Neuronal stem cell (in vitro differentiated cells): ENCODE results near the gene TRPC6.

Experiments used
- DNase-seq: peaks from one replicate; pipeline ENCODE4 v3.0.0-alpha.2; 2013; ENCODE audit warnings: low spot score
- H2AFZ ChIP-seq: one replicate; pipeline ENCODE4 v1.6.1; 2013; ENCODE audit warnings: mild to moderate bottlenecking, low read length, inconsistent platforms
- H2AK5ac ChIP-seq: 2 replicates; pipeline ENCODE4 v1.6.1; 2013; ENCODE audit warnings: low read depth, mild to moderate bottlenecking, inconsistent platforms, low read length, moderate library complexity, mixed read lengths
- H2BK120ac ChIP-seq: 2 replicates; pipeline ENCODE4 v1.6.1; 2013; ENCODE audit warnings: low read depth, mild to moderate bottlenecking, inconsistent platforms, low read length, moderate library complexity, mixed read lengths
- H2BK12ac ChIP-seq: one replicate; pipeline ENCODE4 v1.6.1; 2013; ENCODE audit warnings: low read length, inconsistent platforms
- H2BK15ac ChIP-seq: 2 replicates; pipeline ENCODE4 v1.6.1; 2013; ENCODE audit warnings: mild to moderate bottlenecking, low read length, inconsistent platforms, mixed read lengths
- H2BK5ac ChIP-seq: one replicate; pipeline ENCODE4 v1.6.1; 2013; ENCODE audit warnings: inconsistent platforms, mild to moderate bottlenecking, low read length, moderate library complexity
- H3K14ac ChIP-seq: one replicate; pipeline ENCODE4 v1.6.1; 2013; ENCODE audit warnings: low read length, inconsistent platforms
- H3K18ac ChIP-seq: 2 replicates; pipeline ENCODE4 v1.6.1; 2013; ENCODE audit warnings: low read length, inconsistent platforms
- H3K23ac ChIP-seq: 2 replicates; pipeline ENCODE4 v1.6.1; 2013; ENCODE audit warnings: low read depth, mild to moderate bottlenecking, mixed read lengths, low read length, inconsistent platforms; ENCODE audit not compliant: poor library complexity
- H3K27ac ChIP-seq: replicated peaks from 3 replicates; pipeline ENCODE4 v1.5.1; 2013; ENCODE audit warnings: low read length, inconsistent platforms
- H3K27me3 ChIP-seq, 3 experiments: 2 replicates each; pipeline ENCODE4 v1.6.1; 2013; ENCODE audit warnings: low read length in 3 of 3, mild to moderate bottlenecking in 2 of 3, inconsistent platforms in 1 of 3, low read depth in 1 of 3, mixed read lengths in 1 of 3, moderate library complexity in 1 of 3; ENCODE audit not compliant: control insufficient read depth in 3 of 3, insufficient read depth in 3 of 3
- H3K36me3 ChIP-seq, 2 donors: replicated peaks in 1 of 2; 2 replicates each; pipeline ENCODE4 v1.6.1; 2013; ENCODE audit warnings: low read length in 2 of 2; ENCODE audit not compliant: control insufficient read depth in 2 of 2, insufficient read depth in 2 of 2
- H3K4ac ChIP-seq: 2 replicates; pipeline ENCODE4 v1.6.1; 2013; ENCODE audit warnings: inconsistent platforms, mild to moderate bottlenecking, low read length, moderate library complexity
- H3K4me1 ChIP-seq, 2 donors: 1 replicate in 1 of 2; 2 replicates in 1 of 2; pipeline ENCODE4 v1.6.1; 2013; ENCODE audit warnings: low read length in 2 of 2, low read depth in 1 of 2; ENCODE audit not compliant: control insufficient read depth in 2 of 2, insufficient read depth in 1 of 2
- H3K4me2 ChIP-seq: one replicate; pipeline ENCODE4 v1.6.1; 2013; ENCODE audit warnings: mild to moderate bottlenecking, low read length, inconsistent platforms; ENCODE audit not compliant: insufficient read depth, poor library complexity, severe bottlenecking
- H3K4me3 ChIP-seq, 2 donors: 2 replicates each; pipeline ENCODE4 v1.5.1; 2013; ENCODE audit warnings: low read length in 2 of 2, mild to moderate bottlenecking in 2 of 2, inconsistent platforms in 1 of 2, moderate library complexity in 1 of 2
- H3K79me1 ChIP-seq: one replicate; pipeline ENCODE4 v1.6.1; 2013; ENCODE audit warnings: low read depth, mild to moderate bottlenecking, inconsistent platforms, low read length, moderate library complexity
- H3K9ac ChIP-seq: one replicate; pipeline ENCODE4 v1.6.1; 2013; ENCODE audit warnings: mild to moderate bottlenecking, low read depth, low read length, inconsistent platforms; ENCODE audit not compliant: poor library complexity
- H3K9me3 ChIP-seq, 2 donors: replicated peaks in 1 of 2; 2 replicates each; pipeline versions ENCODE3 to v1.6.1; 2013; ENCODE audit warnings: low read length in 2 of 2, mild to moderate bottlenecking in 2 of 2, inconsistent platforms in 1 of 2, low read depth in 1 of 2, mixed read lengths in 1 of 2, moderate library complexity in 1 of 2; ENCODE audit not compliant: control insufficient read depth in 2 of 2, insufficient read depth in 1 of 2
- H4K8ac ChIP-seq: one replicate; pipeline ENCODE4 v1.6.1; 2013; ENCODE audit warnings: low read depth, mild to moderate bottlenecking, inconsistent platforms, low read length, moderate library complexity
- H4K91ac ChIP-seq: one replicate; pipeline ENCODE4 v1.6.1; 2013; ENCODE audit warnings: low read length, low read depth, mild to moderate bottlenecking, inconsistent platforms; ENCODE audit not compliant: poor library complexity
- WGBS, 2 donors: extraction: QIAGEN DNeasy Blood & Tissue Kit; methylation state at CpG; one replicate each; pipeline ENCODE4 v1.1.7; 2013; ENCODE audit warnings: missing lambda C conversion rate in 2 of 2, mixed read lengths in 1 of 2; ENCODE audit not compliant: insufficient read length in 2 of 2, insufficient replicate concordance in 1 of 2; ENCODE audit errors: extremely low coverage in 2 of 2; 5-methylcytosine and 5-hydroxymethylcytosine counted together

TRPC6 gene

DNA sequence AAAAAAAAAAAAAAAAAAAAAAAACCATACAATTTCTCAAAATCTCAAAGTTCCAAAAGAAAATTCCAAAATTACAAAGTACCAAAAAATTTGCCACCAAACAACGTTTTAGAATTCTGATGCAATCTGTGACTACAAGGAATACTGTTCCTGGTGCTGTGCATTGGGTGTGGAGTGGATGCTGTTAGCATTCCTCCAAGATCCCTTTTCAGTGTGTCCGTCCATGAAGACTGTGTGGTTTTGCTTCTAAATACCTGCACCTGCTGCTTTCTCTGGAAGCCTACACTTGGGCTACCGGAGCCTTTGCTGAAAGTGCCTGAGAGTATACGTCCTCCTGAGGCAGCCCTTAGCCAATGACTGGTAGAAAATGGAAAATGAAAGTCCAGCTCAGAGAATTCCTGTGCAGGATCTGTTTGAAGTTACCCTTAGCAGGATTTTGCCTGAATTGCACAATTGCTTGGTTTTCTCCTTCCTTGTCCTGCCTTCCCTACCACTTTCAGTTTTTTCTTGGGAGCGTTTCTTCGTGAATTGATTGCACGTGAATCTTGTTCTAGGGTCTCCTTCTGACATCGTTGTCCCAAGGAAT lies 140.8 kb downstream of the TRPC6 start:
- no peaks in the 10 kb centered on the region for H3K4me1 ChIP-seq
- no peak overlapping the region for H3K27ac ChIP-seq
- H3K4ac ChIP-seq, result no peak overlapping the region
- H3K9me3 ChIP-seq, result no peaks in the 10 kb centered on the region
- no peak overlapping the region for H3K18ac ChIP-seq
- H2AFZ ChIP-seq, result no peak overlapping the region
- no peak overlapping the region for H4K8ac ChIP-seq
- no peak for DNase-seq
- no peak overlapping the region for H2AK5ac ChIP-seq
- no peak overlapping the region for H4K91ac ChIP-seq
- WGBS, 2 donors, result no CpG with 5 or more reads among the region's 8 CpGs
- H3K9ac ChIP-seq, result no peak overlapping the region
- no peaks in the 10 kb centered on the region for H3K79me1 ChIP-seq
- no peak overlapping the region for H3K4me2 ChIP-seq
- no peak overlapping the region for H2BK12ac ChIP-seq
- H3K14ac ChIP-seq, result no peak overlapping the region
- no peak overlapping the region for H3K23ac ChIP-seq
- H2BK120ac ChIP-seq, result no peak overlapping the region
- no peaks in the 10 kb centered on the region for H3K36me3 ChIP-seq
- no peak overlapping the region for H2BK5ac ChIP-seq
- no peaks in the 10 kb centered on the region for H3K27me3 ChIP-seq
- no peak overlapping the region for H3K4me3 ChIP-seq
- no peak overlapping the region for H2BK15ac ChIP-seq

GRCh38 chr11:101442171-101442570 lies 141.6 kb downstream of the TRPC6 start:
- Histone ChIP-seq H3K23ac (no peak overlapping the region), H3K18ac (no peak overlapping the region), H2BK15ac (no peak overlapping the region), H2AK5ac (no peak overlapping the region), H3K27me3 (peaks cover 0 to 2% (median 0%) of the 10 kb centered on the region in 3 experiments), H3K4me1 (no peaks in the 10 kb centered on the region), H2BK5ac (no peak overlapping the region), H4K91ac (no peak overlapping the region), H2BK120ac (no peak overlapping the region), H3K14ac (no peak overlapping the region), H3K4me3 (no peak overlapping the region), H3K4me2 (no peak overlapping the region), H3K79me1 (no peaks in the 10 kb centered on the region), H2BK12ac (no peak overlapping the region), H3K27ac (no peak overlapping the region), H4K8ac (no peak overlapping the region), H3K4ac (no peak overlapping the region), H2AFZ (no peak overlapping the region), H3K9ac (no peak overlapping the region), H3K9me3 (no peaks in the 10 kb centered on the region), H3K36me3 (no peaks in the 10 kb centered on the region)
- no peak for DNase-seq
- WGBS, 2 donors, result no CpG with 5 or more reads among the region's 4 CpGs

- Histone ChIP-seq H2BK12ac (no peak overlapping the region), H3K14ac (no peak overlapping the region), H3K4me2 (no peak overlapping the region), H3K9ac (no peak overlapping the region), H3K9me3 (no peaks in the 10 kb centered on the region), H3K79me1 (no peaks in the 10 kb centered on the region), H3K36me3 (no peaks in the 10 kb centered on the region), H3K27ac (no peak overlapping the region), H3K4me3 (no peak overlapping the region), H3K4ac (no peak overlapping the region), H3K27me3 (peaks cover 0 to 2% (median 0%) of the 10 kb centered on the region in 3 experiments), H3K18ac (no peak overlapping the region), H2BK15ac (no peak overlapping the region), H2AK5ac (no peak overlapping the region), H2AFZ (no peak overlapping the region), H4K8ac (no peak overlapping the region), H4K91ac (no peak overlapping the region), H2BK120ac (no peak overlapping the region), H2BK5ac (no peak overlapping the region), H3K23ac (no peak overlapping the region), H3K4me1 (no peaks in the 10 kb centered on the region)
- no peak for DNase-seq
- no CpG with 5 or more reads among the region's 1 CpG for WGBS, 2 donors
These were observed 142.1 kb downstream of the TRPC6 start for GRCh38 chr11:101441747-101442146.

- H3K23ac ChIP-seq, result no peak overlapping the region
- H3K4me1 ChIP-seq, result peaks cover 0 to 3% of the 10 kb centered on the region in 2 donors
- no peak overlapping the region for H4K8ac ChIP-seq
- no peak overlapping the region for H3K27ac ChIP-seq
- DNase-seq, result no peak
- no peak overlapping the region for H3K14ac ChIP-seq
- H3K9ac ChIP-seq, result no peak overlapping the region
- no peak overlapping the region for H4K91ac ChIP-seq
- no peaks in the 10 kb centered on the region for H3K79me1 ChIP-seq
- no peak overlapping the region for H3K4ac ChIP-seq
- H3K9me3 ChIP-seq, result no peaks in the 10 kb centered on the region
- peaks cover 0 to 2% (median 0%) of the 10 kb centered on the region in 3 experiments for H3K27me3 ChIP-seq
- no peak overlapping the region for H2AK5ac ChIP-seq
- H3K4me2 ChIP-seq, result no peak overlapping the region
- no peak overlapping the region for H2BK120ac ChIP-seq
- H3K4me3 ChIP-seq, result no peak overlapping the region
- H3K36me3 ChIP-seq, result no peaks in the 10 kb centered on the region
- no peak overlapping the region for H2AFZ ChIP-seq
- H2BK12ac ChIP-seq, result no peak overlapping the region
- WGBS, 2 donors, result no CpG with 5 or more reads among the region's 5 CpGs
- no peak overlapping the region for H2BK15ac ChIP-seq
- H3K18ac ChIP-seq, result no peak overlapping the region
- H2BK5ac ChIP-seq, result no peak overlapping the region
These were observed 144.3 kb downstream of the TRPC6 start for GRCh38 chr11:101439488-101439887.
